Chondrocyte (in vitro differentiated cells): ENCODE results near the gene CGB8. TPM values are rescaled to one million over a fixed set of nuclear protein-coding genes. Genes with fewer than 3 reads are reported as not detected.

Experiments used
- DNase-seq: peaks from one replicate; pipeline ENCODE4 v3.0.0; 2021; ENCODE audit warnings: mixed read lengths, low spot score
- H3K27ac Mint-ChIP-seq: one replicate; pipeline ENCODE4 v1.8.0; 2021; ENCODE audit warnings: mild to moderate bottlenecking, moderate library complexity, mixed read lengths; ENCODE audit not compliant: unreplicated experiment
- H3K27me3 Mint-ChIP-seq: 2 replicates; pipeline ENCODE4 v1.8.0; 2021; ENCODE audit warnings: low read depth, mixed read lengths
- H3K36me3 Mint-ChIP-seq: 2 replicates; pipeline ENCODE4 v1.8.0; 2021; ENCODE audit warnings: low read depth, mixed read lengths
- H3K4me1 Mint-ChIP-seq: 2 replicates; pipeline ENCODE4 v1.8.0; 2021; ENCODE audit warnings: low read depth, mild to moderate bottlenecking, mixed read lengths
- H3K4me3 Mint-ChIP-seq: one replicate; pipeline ENCODE4 v1.8.0; 2021; ENCODE audit warnings: mild to moderate bottlenecking, moderate library complexity, mixed read lengths; ENCODE audit not compliant: unreplicated experiment
- H3K9me3 Mint-ChIP-seq: 2 replicates; pipeline ENCODE4 v1.8.0; 2021; ENCODE audit warnings: low read depth, mixed read lengths
- total RNA-seq: library from RNA; stranded (reverse); gene quantifications from 3 replicates; pipeline ENCODE4 v1.2.1, GENCODE V29; 2021
- TF ChIP-seq, protein P1 (sequence below): fragments of 200-600 bp; sonication (generic); IDR thresholded peaks from 2 replicates; pipeline ENCODE4 v1.5.0; 2021; ENCODE audit warnings: antibody characterized with exemption, mild to moderate bottlenecking, moderate library complexity

Gene CGB8
- total RNA-seq, 1 donor from 2014 or later, result 2.4 TPM

DNA sequence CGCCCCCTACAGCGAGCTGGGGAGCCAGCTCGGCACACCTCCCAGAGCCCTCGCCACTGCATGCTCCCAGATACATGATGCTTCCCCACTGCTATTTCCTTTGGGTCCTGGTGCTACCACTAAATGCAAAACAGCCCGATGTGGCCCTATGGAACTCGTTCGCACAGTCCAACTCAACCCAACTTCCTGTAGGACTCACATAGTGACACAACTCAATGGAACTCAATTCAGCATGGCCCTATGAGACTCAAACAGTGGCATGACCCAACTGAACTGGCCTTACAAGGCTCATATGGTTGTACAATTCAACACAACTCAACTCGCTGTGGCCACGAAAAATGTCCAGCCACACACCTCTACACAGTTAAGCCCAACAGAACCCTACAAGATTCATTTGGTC lies 20.1 kb upstream of the CGB8 start:
- no peak for DNase-seq
- peaks cover 6% of the 10 kb centered on the region for H3K9me3 Mint-ChIP-seq
- peaks cover 20% of the 10 kb centered on the region for H3K4me1 Mint-ChIP-seq
- H3K27ac Mint-ChIP-seq, result no peak overlapping the region
- H3K36me3 Mint-ChIP-seq, result peaks cover 4% of the 10 kb centered on the region
- no peak overlapping the region for H3K4me3 Mint-ChIP-seq
- H3K27me3 Mint-ChIP-seq, result peaks cover 17% of the 10 kb centered on the region
- TF ChIP-seq, protein P1, sequence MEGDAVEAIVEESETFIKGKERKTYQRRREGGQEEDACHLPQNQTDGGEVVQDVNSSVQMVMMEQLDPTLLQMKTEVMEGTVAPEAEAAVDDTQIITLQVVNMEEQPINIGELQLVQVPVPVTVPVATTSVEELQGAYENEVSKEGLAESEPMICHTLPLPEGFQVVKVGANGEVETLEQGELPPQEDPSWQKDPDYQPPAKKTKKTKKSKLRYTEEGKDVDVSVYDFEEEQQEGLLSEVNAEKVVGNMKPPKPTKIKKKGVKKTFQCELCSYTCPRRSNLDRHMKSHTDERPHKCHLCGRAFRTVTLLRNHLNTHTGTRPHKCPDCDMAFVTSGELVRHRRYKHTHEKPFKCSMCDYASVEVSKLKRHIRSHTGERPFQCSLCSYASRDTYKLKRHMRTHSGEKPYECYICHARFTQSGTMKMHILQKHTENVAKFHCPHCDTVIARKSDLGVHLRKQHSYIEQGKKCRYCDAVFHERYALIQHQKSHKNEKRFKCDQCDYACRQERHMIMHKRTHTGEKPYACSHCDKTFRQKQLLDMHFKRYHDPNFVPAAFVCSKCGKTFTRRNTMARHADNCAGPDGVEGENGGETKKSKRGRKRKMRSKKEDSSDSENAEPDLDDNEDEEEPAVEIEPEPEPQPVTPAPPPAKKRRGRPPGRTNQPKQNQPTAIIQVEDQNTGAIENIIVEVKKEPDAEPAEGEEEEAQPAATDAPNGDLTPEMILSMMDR, result no peak

DNA sequence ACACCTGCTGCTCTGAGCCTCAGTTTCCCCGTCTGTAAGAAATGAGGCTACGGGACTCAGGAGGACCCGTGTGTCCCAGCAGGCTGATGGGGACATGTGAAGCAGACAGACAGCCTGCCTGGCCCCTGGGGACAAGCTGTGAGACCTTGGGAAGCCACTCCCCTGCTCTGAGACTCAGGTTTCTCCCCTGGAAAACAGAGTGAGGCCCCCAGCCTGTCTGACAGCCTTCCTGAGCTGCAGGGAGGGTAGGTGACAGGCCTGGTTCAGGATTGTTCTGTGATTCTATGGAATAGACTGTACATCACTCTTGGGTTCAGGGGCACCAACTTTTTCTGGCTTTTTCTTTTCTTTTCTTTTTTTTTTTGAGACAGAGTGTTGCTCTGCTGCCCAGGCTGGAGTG lies 18.6 kb upstream of the CGB8 start:
- Mint-ChIP-seq H3K36me3 (peaks cover 3% of the 10 kb centered on the region), H3K4me3 (no peak overlapping the region), H3K9me3 (peaks cover 6% of the 10 kb centered on the region), H3K4me1 (peaks cover 12% of the 10 kb centered on the region), H3K27ac (no peak overlapping the region), H3K27me3 (peaks cover 7% of the 10 kb centered on the region)
- DNase-seq, result no peak
- TF ChIP-seq, protein P1, result no peak

DNA sequence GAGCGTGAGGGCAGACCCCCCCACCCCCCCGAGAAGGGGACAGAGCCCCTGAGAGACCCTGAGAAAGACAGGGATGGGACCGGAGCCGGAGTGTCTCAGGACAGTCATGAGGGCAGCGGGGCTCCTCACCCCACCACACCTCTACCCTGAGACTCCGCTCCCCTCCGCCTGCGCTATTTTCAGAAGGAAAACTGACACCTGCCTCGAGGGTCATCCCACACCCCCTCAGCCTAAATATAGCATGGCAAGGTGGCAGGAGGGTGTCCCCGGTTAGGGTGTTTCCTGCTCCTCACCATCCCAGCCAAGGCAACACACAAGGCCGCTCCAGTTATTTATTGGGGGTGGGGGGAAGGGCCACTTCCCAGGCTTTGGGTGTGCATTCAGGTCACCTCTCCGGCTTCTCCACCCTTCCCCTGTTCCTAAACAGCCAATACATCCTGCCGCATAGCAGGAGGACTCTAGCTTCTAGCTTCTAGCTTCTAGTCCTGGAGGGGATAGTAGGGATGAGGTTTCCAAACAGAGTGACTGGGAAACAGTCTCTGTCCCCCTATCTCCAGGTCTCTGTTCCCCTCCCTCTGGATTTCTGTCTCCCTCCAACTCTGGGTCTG lies 17.1 kb upstream of the CGB8 start:
- Mint-ChIP-seq H3K9me3 (peaks cover 6% of the 10 kb centered on the region), H3K27ac (no peak overlapping the region), H3K4me3 (no peak overlapping the region), H3K36me3 (peaks cover 3% of the 10 kb centered on the region), H3K27me3 (peaks cover 7% of the 10 kb centered on the region), H3K4me1 (peaks cover 12% of the 10 kb centered on the region)
- TF ChIP-seq, protein P1, result no peak
- DNase-seq, result no peak

DNA sequence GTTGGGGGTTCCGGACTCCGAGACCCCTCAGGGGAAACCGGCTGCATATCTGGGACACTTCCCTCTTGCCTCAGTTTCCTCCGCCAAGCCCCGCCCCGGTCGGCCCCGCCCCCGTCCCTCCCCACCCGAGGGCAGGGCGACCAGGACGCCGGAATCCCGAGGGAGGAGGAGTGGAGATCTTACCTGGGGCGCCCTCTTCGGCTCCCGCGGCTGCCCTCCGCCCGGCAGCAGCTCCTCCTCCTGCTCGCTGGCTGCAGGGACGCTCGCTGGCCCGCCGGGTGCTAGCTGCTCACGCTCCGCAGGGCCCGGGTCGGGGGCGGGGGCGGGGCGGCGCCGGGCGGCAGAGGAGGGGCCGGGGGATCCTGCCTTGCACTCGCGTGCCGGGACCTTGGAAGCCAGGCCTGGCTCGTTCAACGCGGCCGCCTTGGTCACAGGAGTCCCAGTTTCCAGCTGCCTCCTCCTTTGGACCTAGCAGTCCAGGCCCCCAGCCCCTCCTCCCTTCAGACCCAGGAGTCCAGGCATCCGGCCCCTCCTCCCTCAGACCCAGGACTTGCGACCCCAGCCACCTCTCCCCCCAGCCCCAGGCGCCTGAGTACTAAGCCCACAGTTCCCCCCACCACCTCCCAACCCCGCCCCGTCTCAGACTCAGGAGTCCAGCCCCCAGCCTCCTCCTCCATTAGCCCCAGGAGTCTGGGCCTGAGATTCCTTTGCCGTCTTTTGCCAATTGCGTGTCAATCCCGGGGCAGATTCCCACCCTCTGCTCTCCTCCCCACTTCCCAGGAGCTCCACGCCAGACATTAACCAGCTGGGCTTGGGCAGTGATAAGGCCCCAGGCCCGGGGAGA lies 16.1 kb upstream of the CGB8 start, which contains the start of gene NTF4:
TSS of gene NTF4 (minus strand) at position 51 of the 844 bp plus-strand sequence. CDS start 2,821 bp downstream, outside the sequence.
- H3K36me3 Mint-ChIP-seq, result no peaks in the 10 kb centered on the region
- H3K4me3 Mint-ChIP-seq, result peak within 1 kb of the TSS; percentile 40
- no peak for DNase-seq
- H3K4me1 Mint-ChIP-seq, result peaks cover 12% of the 10 kb centered on the region
- H3K27me3 Mint-ChIP-seq, result peaks cover 2% of the 10 kb centered on the region
- H3K27ac Mint-ChIP-seq, result peak within 1 kb of the TSS; percentile 36
- H3K9me3 Mint-ChIP-seq, result peaks cover 6% of the 10 kb centered on the region
- TF ChIP-seq, protein P1, result no peak

DNA sequence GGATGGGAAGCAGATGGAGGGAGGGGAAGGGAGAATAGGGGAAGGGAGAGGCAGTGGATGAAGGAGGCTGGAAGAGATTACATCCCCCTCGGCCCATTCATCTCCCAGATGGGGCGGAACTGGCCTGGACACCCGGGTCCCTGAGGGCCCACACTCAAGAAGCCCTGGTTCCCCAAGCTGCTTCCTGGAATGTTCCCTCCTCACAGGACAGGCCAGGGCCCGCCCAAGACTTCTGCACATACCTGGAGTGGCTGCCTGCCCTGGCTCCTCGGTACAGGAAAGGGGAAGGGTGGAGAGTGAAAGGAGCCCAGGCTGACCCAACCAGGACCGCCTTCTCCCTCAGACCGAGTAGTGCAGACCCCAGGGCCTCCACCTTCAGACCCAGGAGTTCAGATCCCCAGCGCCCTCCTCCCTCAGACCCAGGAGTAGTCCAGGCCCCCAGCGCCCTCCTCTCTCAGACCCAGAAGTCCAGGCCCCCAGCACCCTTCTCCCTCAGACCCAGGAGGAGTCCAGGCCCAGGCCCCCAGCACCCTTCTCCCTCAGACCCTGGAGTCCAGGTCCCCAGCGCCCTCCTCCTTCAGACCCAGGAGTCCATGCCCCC lies 15.2 kb upstream of the CGB8 start:
- H3K36me3 Mint-ChIP-seq, result no peaks in the 10 kb centered on the region
- H3K4me1 Mint-ChIP-seq, result peaks cover 12% of the 10 kb centered on the region
- TF ChIP-seq, protein P1, result no peak
- H3K27me3 Mint-ChIP-seq, result peaks cover 2% of the 10 kb centered on the region
- H3K4me3 Mint-ChIP-seq, result peak overlapping the region; percentile 40
- no peak overlapping the region for H3K27ac Mint-ChIP-seq
- no peak for DNase-seq
- H3K9me3 Mint-ChIP-seq, result no peaks in the 10 kb centered on the region
